Panc1 (cell line): ENCODE data around the gene STK25. TPM values are rescaled to one million over a fixed set of nuclear protein-coding genes. Genes with fewer than 3 reads are reported as not detected.

Source experiments
- ATAC-seq: fragments of 200-7000 bp; cut with Tn5 transposase; 2 replicates; pipeline ENCODE4 v1.9.1; 2020; ENCODE audit warnings: mild to moderate bottlenecking, moderate library complexity
- BruUV-seq: library from RNA; stranded (reverse); fragments of 400-500 nt; replicated peaks from 2 replicates; lab custom pipeline; 2021; lab: Mats Ljungman, UMichigan
- CTCF ChIA-PET: fragments of 300-600 bp; sonication (Branson Sonifier 250); formaldehyde crosslinking; loops from one replicate; lab custom pipeline; 2022; ENCODE audit warnings: antibody characterized with exemption; lab: Charles Lee
- POLR2A ChIA-PET: fragments of 300-600 bp; sonication (Branson Sonifier 250); formaldehyde crosslinking; loops from one replicate; lab custom pipeline; 2022; ENCODE audit warnings: antibody characterized with exemption; lab: Charles Lee
- DNase-seq: peaks from one replicate; pipeline ENCODE4 v3.0.0-alpha.2; 2010; ENCODE audit warnings: low read depth, low spot score
- H3K27ac ChIP-seq: 2 replicates; pipeline ENCODE4 v1.5.1; 2011; ENCODE audit warnings: mild to moderate bottlenecking, low read length, inconsistent platforms
- H3K27me3 ChIP-seq: fragments of 200-500 bp; sonication (Bioruptor generic); 2 replicates; pipeline ENCODE4 v1.6.0; 2014; ENCODE audit warnings: low read length, inconsistent platforms; ENCODE audit not compliant: control insufficient read depth, insufficient read depth
- H3K36me3 ChIP-seq: fragments of 200-500 bp; sonication (Bioruptor generic); 2 replicates; pipeline ENCODE4 v1.5.1; 2014; ENCODE audit warnings: inconsistent platforms, mild to moderate bottlenecking, low read length, moderate library complexity; ENCODE audit not compliant: control insufficient read depth, insufficient read depth
- H3K4me1 ChIP-seq: 2 replicates; pipeline ENCODE4 v1.5.1; 2011; ENCODE audit warnings: inconsistent platforms, mild to moderate bottlenecking, low read length, moderate library complexity; ENCODE audit not compliant: control insufficient read depth, insufficient read depth
- H3K4me3 ChIP-seq, 2 experiments: 2 replicates each; pipeline ENCODE4 v1.5.1; 2011 to 2012; ENCODE audit warnings: low read depth in 2 of 2, low read length in 2 of 2, mild to moderate bottlenecking in 2 of 2, inconsistent platforms in 1 of 2, moderate library complexity in 1 of 2
- H3K9me3 ChIP-seq: fragments of 200-500 bp; sonication (Bioruptor generic); 2 replicates; pipeline ENCODE4 v1.5.1; 2014; ENCODE audit warnings: low read depth, mild to moderate bottlenecking, inconsistent platforms, low read length, moderate library complexity; ENCODE audit not compliant: control insufficient read depth, insufficient read depth
- CTCF ChIP-seq: fragments of 450-650 bp; IDR thresholded peaks from 2 replicates; pipeline ENCODE4 v1.5.1; 2017; ENCODE audit warnings: mild to moderate bottlenecking
- POLR2AphosphoS5 ChIP-seq: IDR thresholded peaks from 2 replicates; pipeline ENCODE4 v1.6.1; 2012; ENCODE audit warnings: mild to moderate bottlenecking, low read depth, low read length, moderate library complexity
- SIN3A ChIP-seq: IDR thresholded peaks from 2 replicates; pipeline ENCODE4 v1.6.1; 2012; ENCODE audit warnings: low read depth, mild to moderate bottlenecking, low read length, moderate library complexity, borderline replicate concordance; ENCODE audit not compliant: insufficient read depth
- TCF7L2 ChIP-seq: IDR thresholded peaks from 2 replicates; pipeline ENCODE4 v1.6.1; 2011; ENCODE audit warnings: mild to moderate bottlenecking, low read depth, low read length, inconsistent platforms
- in situ Hi-C: cut with HindIII; loops from 2 replicates; pipeline ENCODE4 v1.10.0; 2016; ENCODE audit warnings: low sequenced_read_pairs, low pct_unique_long_range_greater_than_20kb
- intact Hi-C: fragments of 100-400 bp; cut with micrococcal nuclease; formaldehyde crosslinking; loops from one replicate; pipeline ENCODE4 v1.10.0; 2022; ENCODE audit not compliant: unreplicated experiment
- total RNA-seq: library from RNA; stranded (reverse); gene quantifications from one replicate; pipeline ENCODE4 v1.2.1, GENCODE V29; 2021; ENCODE audit not compliant: unreplicated experiment
- TF ChIP-seq, protein P1 (sequence below), 2 experiments: IDR thresholded peaks; 2 replicates each; pipeline ENCODE4 v1.6.1; 2011 to 2012; ENCODE audit warnings: low read depth in 2 of 2, control low read depth in 1 of 2, low read length in 1 of 2, mild to moderate bottlenecking in 1 of 2, moderate library complexity in 1 of 2; ENCODE audit not compliant: insufficient read depth in 1 of 2

STK25 gene
- total RNA-seq, 1 experiment from 2014 or later: 195 TPM

- no TSS peak for BruUV-seq
- ATAC-seq: no peak
- Histone ChIP-seq H3K4me3 (no peak overlapping the region), H3K27me3 (no peaks in the 10 kb centered on the region), H3K9me3 (no peaks in the 10 kb centered on the region), H3K27ac (no peak overlapping the region), H3K4me1 (no peaks in the 10 kb centered on the region), H3K36me3 (no peaks in the 10 kb centered on the region)
- in situ Hi-C loops: no loop called here
- ChIA-PET CTCF (no interaction called here), POLR2A (no interaction called here)
- no peak for DNase-seq
- intact Hi-C loops: no loop called here
- no peak for TF ChIP-seq TCF7L2
These were observed 33.1 kb downstream of the STK25 start for GRCh38 chr2:241475267-241475666.

GRCh38 chr2:241473399-241473798 lies 35.0 kb downstream of the STK25 start:
- CTCF ChIA-PET: no interaction called here

More at GRCh38 chr2:241473399-241473798, 35.0 kb downstream of the STK25 start:
- no peak overlapping the region for H3K27ac ChIP-seq
- H3K4me3 ChIP-seq: no peak overlapping the region
- peak; percentile 61 for ATAC-seq
- intact Hi-C loops: no loop called here
- H3K27me3 ChIP-seq: no peaks in the 10 kb centered on the region
- H3K4me1 ChIP-seq: no peaks in the 10 kb centered on the region
- POLR2A ChIA-PET: no interaction called here
- H3K9me3 ChIP-seq: no peaks in the 10 kb centered on the region
- DNase-seq: no peak
- BruUV-seq: no TSS peak
- no peaks in the 10 kb centered on the region for H3K36me3 ChIP-seq
- in situ Hi-C loops: no loop called here
- TF ChIP-seq POLR2AphosphoS5 (no peak), SIN3A (no peak), TCF7L2 (no peak), CTCF (no peak)
- TF ChIP-seq, protein P1, sequence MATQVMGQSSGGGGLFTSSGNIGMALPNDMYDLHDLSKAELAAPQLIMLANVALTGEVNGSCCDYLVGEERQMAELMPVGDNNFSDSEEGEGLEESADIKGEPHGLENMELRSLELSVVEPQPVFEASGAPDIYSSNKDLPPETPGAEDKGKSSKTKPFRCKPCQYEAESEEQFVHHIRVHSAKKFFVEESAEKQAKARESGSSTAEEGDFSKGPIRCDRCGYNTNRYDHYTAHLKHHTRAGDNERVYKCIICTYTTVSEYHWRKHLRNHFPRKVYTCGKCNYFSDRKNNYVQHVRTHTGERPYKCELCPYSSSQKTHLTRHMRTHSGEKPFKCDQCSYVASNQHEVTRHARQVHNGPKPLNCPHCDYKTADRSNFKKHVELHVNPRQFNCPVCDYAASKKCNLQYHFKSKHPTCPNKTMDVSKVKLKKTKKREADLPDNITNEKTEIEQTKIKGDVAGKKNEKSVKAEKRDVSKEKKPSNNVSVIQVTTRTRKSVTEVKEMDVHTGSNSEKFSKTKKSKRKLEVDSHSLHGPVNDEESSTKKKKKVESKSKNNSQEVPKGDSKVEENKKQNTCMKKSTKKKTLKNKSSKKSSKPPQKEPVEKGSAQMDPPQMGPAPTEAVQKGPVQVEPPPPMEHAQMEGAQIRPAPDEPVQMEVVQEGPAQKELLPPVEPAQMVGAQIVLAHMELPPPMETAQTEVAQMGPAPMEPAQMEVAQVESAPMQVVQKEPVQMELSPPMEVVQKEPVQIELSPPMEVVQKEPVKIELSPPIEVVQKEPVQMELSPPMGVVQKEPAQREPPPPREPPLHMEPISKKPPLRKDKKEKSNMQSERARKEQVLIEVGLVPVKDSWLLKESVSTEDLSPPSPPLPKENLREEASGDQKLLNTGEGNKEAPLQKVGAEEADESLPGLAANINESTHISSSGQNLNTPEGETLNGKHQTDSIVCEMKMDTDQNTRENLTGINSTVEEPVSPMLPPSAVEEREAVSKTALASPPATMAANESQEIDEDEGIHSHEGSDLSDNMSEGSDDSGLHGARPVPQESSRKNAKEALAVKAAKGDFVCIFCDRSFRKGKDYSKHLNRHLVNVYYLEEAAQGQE (IDR thresholded peaks at IDR 0.05; ENCODE audit: insufficient read depth in 1 of 2, low read depth in 2 of 2, low read length in 1 of 2): no peak
